WI38 (cell line): ENCODE results near the gene PRDX5.
A peak's percentile ranks its signal among the peaks of the same experiment; 100 is the strongest.

Experiments used
- H3K4me3 ChIP-seq: 2 replicates; pipeline ENCODE4 v1.5.1; 2011; ENCODE audit warnings: low read depth, mild to moderate bottlenecking, control low read depth, low read length
- CTCF ChIP-seq: IDR thresholded peaks from 2 replicates; pipeline ENCODE4 v1.5.1; 2012; ENCODE audit warnings: low read depth, mild to moderate bottlenecking, control low read depth, low read length

The PRDX5 gene

GRCh38 chr11:64327993-64328392, 10.1 kb downstream of the PRDX5 start:
- no peak for TF ChIP-seq CTCF
- no peak overlapping the region for H3K4me3 ChIP-seq

GRCh38 chr11:64330888-64331287, 13.0 kb downstream of the PRDX5 start:
- no peak for TF ChIP-seq CTCF
- H3K4me3 ChIP-seq = no peak overlapping the region

GRCh38 chr11:64331569-64332371, 13.8 kb downstream of the PRDX5 start:
- H3K4me3 ChIP-seq = no peak overlapping the region
- TF ChIP-seq CTCF = peak; percentile 77

GRCh38 chr11:64333556-64333955, 15.6 kb downstream of the PRDX5 start:
- no peak overlapping the region for H3K4me3 ChIP-seq
- TF ChIP-seq CTCF = no peak

GRCh38 chr11:64334764-64335735, 17.1 kb downstream of the PRDX5 start:
- no peak for TF ChIP-seq CTCF
- no peak overlapping the region for H3K4me3 ChIP-seq

GRCh38 chr11:64337538-64338249, 19.8 kb downstream of the PRDX5 start:
- no peak for TF ChIP-seq CTCF
- H3K4me3 ChIP-seq = no peak overlapping the region
